ENCODE results near the gene PRF1.

PRF1 gene

GRCh38 chr10:70595566-70596016, 7.0 kb downstream of the PRF1 start:
- H3K27me3 ChIP-seq, result peaks cover 10% of the 10 kb centered on the region
- no peaks in the 10 kb centered on the region for H3K36me3 ChIP-seq
- no peak overlapping the region for H3K4me3 ChIP-seq (ENCODE audit: low read depth in 1 of 2, low read length in 1 of 2)
- H3K27ac ChIP-seq, result no peak overlapping the region
- H3K4me1 ChIP-seq (ENCODE audit: control insufficient read depth in 1 of 2, insufficient read depth in 1 of 2, low read depth in 1 of 2, low read length in 1 of 2), result no peaks in the 10 kb centered on the region
- H3K9me3 ChIP-seq, result no peaks in the 10 kb centered on the region
- TF ChIP-seq CTCF (IDR thresholded peaks at IDR 0.05), result no peak

DNA sequence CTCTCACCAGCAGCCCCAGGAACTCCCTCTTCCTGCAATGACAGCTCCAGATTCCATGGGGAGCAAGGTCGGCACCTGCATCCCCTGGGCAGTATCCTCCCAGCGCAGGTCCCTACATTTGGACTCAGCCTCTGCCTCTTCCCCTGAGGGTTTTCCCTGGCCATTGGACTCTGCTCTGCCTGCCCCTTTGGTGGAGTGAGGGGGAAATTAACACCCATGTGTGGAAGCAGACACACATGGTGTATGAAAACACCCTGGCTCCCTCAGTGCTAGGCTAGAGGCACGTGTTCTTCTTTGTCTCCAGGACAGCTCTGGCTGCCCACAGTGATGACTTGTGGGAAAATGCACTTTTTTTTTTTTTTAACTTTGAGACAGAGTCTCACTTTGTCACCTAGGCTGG, 8.4 kb downstream of the PRF1 start:
- no peak for TF ChIP-seq CTCF (IDR thresholded peaks at IDR 0.05)
- Histone ChIP-seq H3K27ac (no peak overlapping the region), H3K27me3 (peaks cover 14% of the 10 kb centered on the region), H3K4me1 (ENCODE audit: control insufficient read depth in 1 of 2, insufficient read depth in 1 of 2, low read depth in 1 of 2, low read length in 1 of 2) (no peaks in the 10 kb centered on the region), H3K4me3 (ENCODE audit: low read depth in 1 of 2, low read length in 1 of 2) (no peak overlapping the region), H3K36me3 (no peaks in the 10 kb centered on the region), H3K9me3 (no peaks in the 10 kb centered on the region)

- H3K4me1 ChIP-seq (ENCODE audit: control insufficient read depth in 1 of 2, insufficient read depth in 1 of 2, low read depth in 1 of 2, low read length in 1 of 2), result no peaks in the 10 kb centered on the region
- no peak for TF ChIP-seq CTCF (IDR thresholded peaks at IDR 0.05)
- H3K27ac ChIP-seq, result no peak overlapping the region
- no peaks in the 10 kb centered on the region for H3K9me3 ChIP-seq
- peaks cover 20% of the 10 kb centered on the region for H3K27me3 ChIP-seq
- no peak overlapping the region for H3K4me3 ChIP-seq (ENCODE audit: low read depth in 1 of 2, low read length in 1 of 2)
- H3K36me3 ChIP-seq, result no peaks in the 10 kb centered on the region
Observed at GRCh38 chr10:70593513-70593890, 9.0 kb downstream of the PRF1 start.

DNA sequence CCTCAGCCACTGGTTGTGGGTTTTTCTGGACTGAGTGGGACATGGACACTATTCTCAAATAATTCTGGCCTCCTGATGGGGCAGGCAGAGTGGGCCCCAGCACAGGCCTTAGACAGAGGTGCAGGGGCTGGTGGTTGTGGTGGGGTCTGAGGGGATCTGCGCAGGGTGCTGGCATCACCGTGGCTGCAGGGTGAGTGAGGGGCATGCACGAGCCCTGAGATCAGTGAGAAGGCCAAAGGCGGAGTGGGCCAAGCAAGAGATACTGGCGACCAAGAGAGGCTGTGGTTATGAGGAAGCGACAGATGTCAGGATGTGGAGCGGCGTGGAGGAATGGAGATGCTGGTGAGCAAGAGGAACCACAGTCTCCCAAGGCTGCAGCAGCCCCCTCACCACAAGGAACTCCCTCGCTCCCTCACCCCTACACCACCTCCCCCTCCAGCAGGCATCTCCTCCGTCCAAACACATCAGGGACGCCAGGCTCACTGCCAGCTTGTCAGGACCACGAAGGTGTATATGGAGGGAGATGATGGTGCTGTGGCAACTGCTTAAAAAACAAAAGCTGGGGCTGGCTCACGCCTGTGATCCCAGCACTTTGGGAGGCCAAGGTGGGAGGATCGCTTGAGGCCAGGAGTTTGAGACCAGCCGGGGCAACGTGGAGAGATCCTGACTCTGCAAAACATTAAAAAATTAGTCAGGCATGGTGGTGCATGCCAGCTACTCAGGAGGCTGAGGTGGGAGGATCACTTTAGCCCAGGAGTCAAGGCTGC, 9.6 kb downstream of the PRF1 start:
- Histone ChIP-seq H3K4me3 (ENCODE audit: low read depth in 1 of 2, low read length in 1 of 2) (no peak overlapping the region), H3K9me3 (no peaks in the 10 kb centered on the region), H3K27me3 (peaks cover 26% of the 10 kb centered on the region), H3K27ac (no peak overlapping the region), H3K4me1 (ENCODE audit: control insufficient read depth in 1 of 2, insufficient read depth in 1 of 2, low read depth in 1 of 2, low read length in 1 of 2) (no peaks in the 10 kb centered on the region), H3K36me3 (no peaks in the 10 kb centered on the region)
- TF ChIP-seq CTCF (IDR thresholded peaks at IDR 0.05), result no peak

DNA sequence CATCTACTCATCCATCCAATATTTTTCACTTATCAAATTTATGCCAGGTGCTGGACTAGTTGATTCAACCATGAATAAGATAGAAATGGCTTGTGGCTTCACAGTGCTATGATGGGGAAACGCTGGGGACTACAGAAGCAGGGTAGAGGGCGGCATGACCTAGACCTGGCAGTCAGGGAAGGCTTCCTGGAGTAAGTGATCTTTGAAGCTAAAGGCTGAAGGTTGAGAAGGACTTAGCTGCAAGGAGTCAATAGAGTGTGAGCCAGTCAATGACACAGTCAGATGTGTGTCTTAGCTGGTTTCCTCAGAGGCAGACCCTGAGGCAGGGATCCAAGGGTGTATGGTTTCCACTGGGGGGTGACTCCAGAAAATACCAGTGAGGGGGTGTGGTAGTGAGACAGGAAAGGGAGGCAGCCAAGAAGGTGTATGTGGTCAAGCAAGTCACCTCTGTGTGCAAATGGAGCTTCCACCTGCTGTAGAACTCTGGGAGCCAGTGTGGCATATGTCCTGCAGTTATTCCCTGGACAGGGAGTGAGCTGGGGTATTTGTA, 10.3 kb downstream of the PRF1 start:
- Histone ChIP-seq H3K9me3 (no peaks in the 10 kb centered on the region), H3K27ac (no peak overlapping the region), H3K4me1 (ENCODE audit: control insufficient read depth in 1 of 2, insufficient read depth in 1 of 2, low read depth in 1 of 2, low read length in 1 of 2) (no peaks in the 10 kb centered on the region), H3K4me3 (ENCODE audit: low read depth in 1 of 2, low read length in 1 of 2) (no peak overlapping the region), H3K27me3 (peaks cover 30% of the 10 kb centered on the region), H3K36me3 (no peaks in the 10 kb centered on the region)
- TF ChIP-seq CTCF (IDR thresholded peaks at IDR 0.05), result no peak

All from neutrophil (primary cell).